ENCODE results near the gene SERPINE2. TPM values are rescaled to one million over a fixed set of nuclear protein-coding genes. Genes with fewer than 3 reads are reported as not detected.

SERPINE2 gene
- polyA plus RNA-seq, 3 donors, result not detected

- Histone ChIP-seq H3K79me2 (ENCODE audit: insufficient read depth, low read length) (no peaks in the 10 kb centered on the region), H4K20me1 (ENCODE audit: insufficient read depth, low read length) (no peaks in the 10 kb centered on the region), H3K27ac (ENCODE audit: low read depth in 1 of 2, low read length in 2 of 2) (no peak overlapping the region), H2AFZ (ENCODE audit: insufficient read depth, low read depth, low read length, poor library complexity, severe bottlenecking) (no peak overlapping the region), H3K36me3 (replicated peaks in 1 of 2; ENCODE audit: control insufficient read depth in 1 of 2, insufficient read depth in 2 of 2, low read length in 2 of 2) (no peaks in the 10 kb centered on the region), H3K4me3 (replicated peaks in 1 of 3; ENCODE audit: low read depth in 2 of 3, low read length in 3 of 3) (no peak overlapping the region), H3K4me1 (ENCODE audit: control insufficient read depth in 1 of 2, insufficient read depth in 2 of 2, low read length in 2 of 2) (no peaks in the 10 kb centered on the region), H3K27me3 (ENCODE audit: control insufficient read depth in 2 of 2, insufficient read depth in 2 of 2, low read length in 2 of 2) (no peaks in the 10 kb centered on the region), H3K9me3 (replicated peaks in 1 of 2; ENCODE audit: control insufficient read depth in 1 of 2, insufficient read depth in 1 of 2, low read length in 2 of 2) (no peaks in the 10 kb centered on the region), H3K9ac (ENCODE audit: insufficient read depth, low read length, poor library complexity, severe bottlenecking) (no peak overlapping the region), H3K4me2 (replicated peaks; ENCODE audit: extremely low read depth, low read length, poor library complexity, severe bottlenecking) (no peak overlapping the region)
- Mint-ChIP-seq H3K4me1 (peaks cover 4% of the 10 kb centered on the region), H3K36me3 (no peaks in the 10 kb centered on the region), H3K4me3 (no peak overlapping the region), H3K27ac (no peak overlapping the region), H3K27me3 (ENCODE audit: low read depth in 3 of 3) (peaks cover 0 to 2% (median 0%) of the 10 kb centered on the region in 3 donors), H3K9me3 (no peaks in the 10 kb centered on the region)
- no peak for TF ChIP-seq CTCF (IDR thresholded peaks at IDR 0.05)
- intact Hi-C loops (cut with micrococcal nuclease), result no loop called here
- 67% methylated on average over 1 of the region's 1 CpG for WGBS (ENCODE audit: insufficient coverage)
- no peak for DNase-seq
Observed at GRCh38 chr2:223981241-223981640, 57.8 kb downstream of the SERPINE2 start.

- Mint-ChIP-seq H3K36me3 (no peaks in the 10 kb centered on the region), H3K4me3 (no peak overlapping the region), H3K27ac (no peak overlapping the region), H3K9me3 (no peaks in the 10 kb centered on the region), H3K4me1 (no peaks in the 10 kb centered on the region), H3K27me3 (ENCODE audit: low read depth in 3 of 3) (peaks cover 0 to 2% (median 0%) of the 10 kb centered on the region in 3 donors)
- Histone ChIP-seq H3K36me3 (replicated peaks in 1 of 2; ENCODE audit: control insufficient read depth in 1 of 2, insufficient read depth in 2 of 2, low read length in 2 of 2) (no peaks in the 10 kb centered on the region), H3K79me2 (ENCODE audit: insufficient read depth, low read length) (no peaks in the 10 kb centered on the region), H3K4me3 (replicated peaks in 1 of 3; ENCODE audit: low read depth in 2 of 3, low read length in 3 of 3) (no peak overlapping the region), H3K27me3 (ENCODE audit: control insufficient read depth in 2 of 2, insufficient read depth in 2 of 2, low read length in 2 of 2) (no peaks in the 10 kb centered on the region), H3K27ac (ENCODE audit: low read depth in 1 of 2, low read length in 2 of 2) (no peak overlapping the region), H3K9ac (ENCODE audit: insufficient read depth, low read length, poor library complexity, severe bottlenecking) (no peak overlapping the region), H4K20me1 (ENCODE audit: insufficient read depth, low read length) (no peaks in the 10 kb centered on the region), H2AFZ (ENCODE audit: insufficient read depth, low read depth, low read length, poor library complexity, severe bottlenecking) (no peak overlapping the region), H3K4me1 (ENCODE audit: control insufficient read depth in 1 of 2, insufficient read depth in 2 of 2, low read length in 2 of 2) (no peaks in the 10 kb centered on the region), H3K9me3 (replicated peaks in 1 of 2; ENCODE audit: control insufficient read depth in 1 of 2, insufficient read depth in 1 of 2, low read length in 2 of 2) (no peaks in the 10 kb centered on the region), H3K4me2 (replicated peaks; ENCODE audit: extremely low read depth, low read length, poor library complexity, severe bottlenecking) (no peak overlapping the region)
- no CpG with 5 or more reads among the region's 4 CpGs for WGBS (ENCODE audit: insufficient coverage)
- no peak for TF ChIP-seq CTCF (IDR thresholded peaks at IDR 0.05)
- intact Hi-C loops (cut with micrococcal nuclease), result no loop called here
- no peak for DNase-seq
Observed at GRCh38 chr2:223980803-223981202, 58.3 kb downstream of the SERPINE2 start.

Data from CD14-positive monocyte (primary cell).